Right ventricle myocardium superior (tissue), 1 donor: ENCODE measurements around the gene EMILIN2. TPM values are rescaled to one million over a fixed set of nuclear protein-coding genes. Genes with fewer than 3 reads are reported as not detected.
"Not testable (repeated sequence)": the region's sequence is repeated elsewhere in the genome, so short reads cannot be mapped to it uniquely, and the experiment has no call there.

Experiments used
- ATAC-seq: fragments of 200-7000 bp; cut with Tn5 transposase; one replicate; pipeline ENCODE4 v1.9.1; 2020; ENCODE audit warnings: mild to moderate bottlenecking; ENCODE audit not compliant: poor library complexity
- DNase-seq: peaks from one replicate; pipeline ENCODE4 v3.0.0-alpha.2; 2020
- intact Hi-C: fragments of 100-400 bp; cut with DNase I; formaldehyde crosslinking; loops from one replicate; pipeline ENCODE4 v1.11.2; 2022
- total RNA-seq: library from RNA; stranded (reverse); fragmentation: NEBNext Ultra II Directional; extraction: Animal tissue kit (Norgen Biotek cat#: 25700); gene quantifications from one replicate; pipeline ENCODE4 v1.2.1, GENCODE V29; 2021
- donor health status: DM: no; HTN: yes; CAD: no; lungs with severe emphysema.

Gene EMILIN2
- total RNA-seq, 1 donor from 2014 or later = 17.7 TPM

- DNase-seq (peak; percentile 92), ATAC-seq (peak; percentile 94)
- intact Hi-C loops = loop anchor here (2.0 kb wide), 1 partner anchor 37 kb away; no protein-coding TSS in a partner anchor
These were observed 10.8 kb downstream of the EMILIN2 start for GRCh38 chr18:2857491-2858131.

GRCh38 chr18:2860397-2860796 lies 13.6 kb downstream of the EMILIN2 start:
- intact Hi-C loops, ATAC-seq, DNase-seq: not testable (repeated sequence)

GRCh38 chr18:2863997-2864396 lies 17.2 kb downstream of the EMILIN2 start:
- ATAC-seq, intact Hi-C loops, DNase-seq: not testable (repeated sequence)

GRCh38 chr18:2866465-2866864 lies 19.7 kb downstream of the EMILIN2 start:
- ATAC-seq, DNase-seq, intact Hi-C loops: not testable (repeated sequence)

GRCh38 chr18:2869207-2869606 lies 22.4 kb downstream of the EMILIN2 start:
- DNase-seq = no peak
- intact Hi-C loops = no loop called here
- no peak for ATAC-seq

GRCh38 chr18:2871111-2871720 lies 24.4 kb downstream of the EMILIN2 start:
- intact Hi-C loops = no loop called here
- DNase-seq (no peak), ATAC-seq (no peak)

GRCh38 chr18:2872095-2872494 lies 25.3 kb downstream of the EMILIN2 start:
- no peak for ATAC-seq
- DNase-seq = no peak
- intact Hi-C loops = no loop called here

GRCh38 chr18:2874765-2875164 lies 28.0 kb downstream of the EMILIN2 start:
- intact Hi-C loops = no loop called here
- ATAC-seq (peak; percentile 78), DNase-seq (no peak)

- intact Hi-C loops = no loop called here
- DNase-seq (no peak), ATAC-seq (no peak)
These were observed 32.0 kb downstream of the EMILIN2 start for GRCh38 chr18:2878656-2879330.

GRCh38 chr18:2879889-2880288 lies 33.1 kb downstream of the EMILIN2 start:
- ATAC-seq = no peak
- intact Hi-C loops = no loop called here
- DNase-seq = no peak

GRCh38 chr18:2880473-2880872 lies 33.7 kb downstream of the EMILIN2 start:
- intact Hi-C loops = no loop called here
- DNase-seq (peak; percentile 54), ATAC-seq (no peak)

GRCh38 chr18:2881088-2881839 lies 34.5 kb downstream of the EMILIN2 start:
- peak; percentile 80 for ATAC-seq

GRCh38 chr18:2881840-2882195 lies 35.0 kb downstream of the EMILIN2 start:
- DNase-seq = no peak
- ATAC-seq = peak; percentile 9
- intact Hi-C loops = no loop called here

More at GRCh38 chr18:2881088-2881839, 34.5 kb downstream of the EMILIN2 start:
- DNase-seq = peak; percentile 77
- intact Hi-C loops = no loop called here

- intact Hi-C loops = no loop called here
- DNase-seq (no peak), ATAC-seq (no peak)
These were observed 35.4 kb downstream of the EMILIN2 start for GRCh38 chr18:2882201-2882600.

- intact Hi-C loops = no loop called here
- DNase-seq (no peak), ATAC-seq (no peak)
These were observed 36.4 kb downstream of the EMILIN2 start for GRCh38 chr18:2883076-2883735.

- intact Hi-C loops = no loop called here
- ATAC-seq (no peak), DNase-seq (no peak)
These were observed 38.0 kb downstream of the EMILIN2 start for GRCh38 chr18:2884706-2885285.

- ATAC-seq (no peak), DNase-seq (no peak)
- intact Hi-C loops = no loop called here
These were observed 40.7 kb downstream of the EMILIN2 start for GRCh38 chr18:2887470-2887869.

GRCh38 chr18:2889761-2890192 lies 43.0 kb downstream of the EMILIN2 start:
- DNase-seq = no peak

More at GRCh38 chr18:2889761-2890192, 43.0 kb downstream of the EMILIN2 start:
- no peak for ATAC-seq
- intact Hi-C loops = no loop called here
